Body of pancreas (tissue), 4 donors: ENCODE results near the gene CFDP1. TPM values are rescaled to one million over a fixed set of nuclear protein-coding genes. Genes with fewer than 3 reads are reported as not detected.
A peak's percentile ranks its signal among the peaks of the same experiment; 100 is the strongest.

Experiments used
- ATAC-seq: fragments of 150-250 bp; one replicate; pipeline ENCODE4 v1.9.1; 2016
- DNase-seq, 4 donors: peaks; one replicate each; pipeline ENCODE4 v3.0.0-alpha.2; 2019
- H3K27ac ChIP-seq, 4 donors: fragments of 200-600 bp; sonication (generic); 1 replicate in 3 of 4; 2 replicates in 1 of 4; pipeline versions ENCODE4 v1.5.1 to v1.6.1; 2016 to 2019; ENCODE audit warnings: mild to moderate bottlenecking in 1 of 4, mixed read lengths in 1 of 4, moderate library complexity in 1 of 4
- H3K27me3 ChIP-seq, 2 donors: fragments of 200-600 bp; sonication (generic); one replicate each; pipeline ENCODE4 v1.6.0; 2016; ENCODE audit warnings: mild to moderate bottlenecking in 1 of 2
- H3K36me3 ChIP-seq, 2 donors: fragments of 200-600 bp; sonication (generic); replicated peaks in 1 of 2; 2 replicates each; pipeline ENCODE4 v1.5.1; 2016; ENCODE audit warnings: low read depth in 2 of 2; ENCODE audit not compliant: insufficient read depth in 1 of 2
- H3K4me1 ChIP-seq: fragments of 200-600 bp; sonication (generic); one replicate; pipeline ENCODE4 v1.6.0; 2016
- H3K4me3 ChIP-seq, 2 donors: fragments of 200-600 bp; sonication (generic); 1 replicate in 1 of 2; 2 replicates in 1 of 2; pipeline ENCODE4 v1.5.1; 2016 to 2019
- H3K9me3 ChIP-seq, 3 donors: fragments of 200-600 bp; sonication (generic); 1 replicate in 2 of 3; 2 replicates in 1 of 3; pipeline ENCODE4 v1.5.1; 2016
- POLR2A ChIP-seq, 3 donors: fragments of 450-650 bp; IDR thresholded peaks; one replicate each; pipeline ENCODE4 v1.6.1; 2016; ENCODE audit warnings: antibody characterized with exemption in 3 of 3, mild to moderate bottlenecking in 2 of 3
- WGBS, 2 donors: methylation state at CpG; one replicate each; pipeline ENCODE4 v1.1.5; 2017; 5-methylcytosine and 5-hydroxymethylcytosine counted together
- intact Hi-C: fragments of 100-400 bp; cut with DNase I; formaldehyde crosslinking; loops from one replicate; pipeline ENCODE4 v1.15.1; 2023
- total RNA-seq, 2 donors: library from RNA; depleted of rRNA; stranded (reverse); fragments of >200 nt; gene quantifications; one replicate each; pipeline ENCODE4 v1.1.0, GENCODE V29; 2016
- TF ChIP-seq, protein P1 (sequence below), 7 experiments: fragments of 450-650 bp in 4 of 7; fragments of 200-600 bp in 3 of 7; sonication (generic) in 3 of 7; IDR thresholded peaks; one replicate each; pipeline ENCODE4 v1.5.1; 2016 to 2019; ENCODE audit warnings: antibody characterized with exemption in 7 of 7

CFDP1 gene
- total RNA-seq, 2 donors from 2014 or later, result 34.0 to 65.3 TPM

DNA sequence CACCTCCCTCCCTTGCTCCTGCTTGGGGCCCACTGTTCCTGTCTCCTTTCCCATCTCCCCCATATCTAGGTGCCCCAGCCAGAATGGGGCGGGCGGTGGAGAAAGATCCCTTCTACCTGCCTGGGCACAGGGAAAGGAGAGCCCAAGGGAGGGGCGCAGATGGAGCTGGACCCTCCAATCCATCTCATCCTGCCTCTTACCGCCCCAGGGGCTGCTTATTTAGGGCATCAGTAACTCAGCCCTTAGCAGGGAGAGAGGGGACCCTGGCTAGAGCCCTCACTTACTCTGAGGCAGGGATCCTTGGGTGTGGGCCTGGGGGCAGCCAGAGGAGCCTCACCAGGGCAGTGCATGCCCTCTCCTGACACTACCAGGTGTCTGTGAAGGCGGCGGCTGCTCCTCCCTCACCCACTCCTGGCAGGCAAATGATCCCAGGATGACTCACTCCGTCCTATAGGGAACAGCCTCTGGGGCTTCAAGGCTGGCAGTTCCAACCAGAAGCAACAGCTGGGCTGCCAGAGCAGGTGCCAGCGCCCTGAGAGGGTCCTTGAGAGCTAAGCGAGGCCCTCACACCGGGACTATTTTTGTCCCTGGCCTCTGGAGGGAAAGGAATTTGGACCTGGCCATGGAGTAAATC lies 165.6 kb downstream of the CFDP1 start:
- H3K9me3 ChIP-seq, result no peaks in the 10 kb centered on the region
- H3K27me3 ChIP-seq, result no peaks in the 10 kb centered on the region
- H3K27ac ChIP-seq, result peak overlapping the region; percentile 59 to 75 (median 64)
- peak in 2 of 3 donors; percentile 39 to 46 for TF ChIP-seq POLR2A (IDR thresholded peaks at IDR 0.05)
- TF ChIP-seq, protein P1, sequence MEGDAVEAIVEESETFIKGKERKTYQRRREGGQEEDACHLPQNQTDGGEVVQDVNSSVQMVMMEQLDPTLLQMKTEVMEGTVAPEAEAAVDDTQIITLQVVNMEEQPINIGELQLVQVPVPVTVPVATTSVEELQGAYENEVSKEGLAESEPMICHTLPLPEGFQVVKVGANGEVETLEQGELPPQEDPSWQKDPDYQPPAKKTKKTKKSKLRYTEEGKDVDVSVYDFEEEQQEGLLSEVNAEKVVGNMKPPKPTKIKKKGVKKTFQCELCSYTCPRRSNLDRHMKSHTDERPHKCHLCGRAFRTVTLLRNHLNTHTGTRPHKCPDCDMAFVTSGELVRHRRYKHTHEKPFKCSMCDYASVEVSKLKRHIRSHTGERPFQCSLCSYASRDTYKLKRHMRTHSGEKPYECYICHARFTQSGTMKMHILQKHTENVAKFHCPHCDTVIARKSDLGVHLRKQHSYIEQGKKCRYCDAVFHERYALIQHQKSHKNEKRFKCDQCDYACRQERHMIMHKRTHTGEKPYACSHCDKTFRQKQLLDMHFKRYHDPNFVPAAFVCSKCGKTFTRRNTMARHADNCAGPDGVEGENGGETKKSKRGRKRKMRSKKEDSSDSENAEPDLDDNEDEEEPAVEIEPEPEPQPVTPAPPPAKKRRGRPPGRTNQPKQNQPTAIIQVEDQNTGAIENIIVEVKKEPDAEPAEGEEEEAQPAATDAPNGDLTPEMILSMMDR (IDR thresholded peaks at IDR 0.05), result peak in 1 of 7 experiments; percentile 9
- intact Hi-C loops, result no loop called here
- H3K36me3 ChIP-seq, result no peaks in the 10 kb centered on the region
- no peak overlapping the region for H3K4me3 ChIP-seq
- peak; percentile 76 to 95 (median 89) for DNase-seq
- WGBS, 2 donors, result 51 to 75% methylated on average over 3 to 10 of the region's 10 CpGs
- peak; percentile 65 for ATAC-seq
- peaks cover 48% of the 10 kb centered on the region for H3K4me1 ChIP-seq

DNA sequence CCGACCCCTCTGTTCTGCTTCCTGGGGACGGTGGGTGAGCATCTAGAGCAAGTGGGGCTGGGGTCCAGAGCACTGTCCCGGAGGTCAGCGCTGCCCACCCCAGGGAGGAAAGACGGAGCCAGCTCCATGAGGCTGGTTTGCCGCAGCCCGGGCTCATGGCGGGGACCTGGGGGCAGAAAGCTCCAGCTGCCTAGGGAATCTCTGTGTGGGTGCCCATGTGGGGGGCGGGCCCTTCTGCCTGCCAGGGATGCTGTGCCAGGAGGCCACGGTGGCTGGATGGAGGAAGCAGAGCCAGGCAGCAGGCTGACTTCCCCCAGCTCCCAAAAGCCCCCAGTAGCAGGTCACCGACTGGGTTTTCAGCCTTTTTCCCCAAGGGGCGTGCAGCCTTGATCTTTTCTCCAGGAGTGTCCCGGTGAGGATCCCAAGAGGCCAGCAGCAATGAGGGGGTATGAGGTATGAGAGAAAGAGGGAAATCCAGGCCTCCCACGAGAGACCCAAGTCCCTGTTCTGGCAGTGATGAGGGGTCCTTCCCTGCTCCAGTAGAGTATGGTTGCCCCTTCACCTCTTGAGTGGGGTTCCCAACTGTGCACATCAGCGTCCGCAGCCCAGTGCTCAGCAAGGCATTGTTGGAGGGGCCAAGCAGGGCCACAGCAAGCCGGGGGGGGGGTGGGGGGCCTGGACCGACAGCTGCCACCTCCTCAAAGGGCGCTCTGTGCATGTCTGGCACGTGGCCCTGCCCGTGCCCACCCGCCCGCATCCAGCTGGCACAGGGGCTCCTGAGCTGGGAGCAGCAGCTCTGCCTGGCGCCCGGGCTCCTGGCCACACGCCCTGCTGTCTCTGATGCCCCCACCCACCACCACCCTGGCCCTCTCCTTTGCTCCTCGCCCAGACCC lies 166.3 kb downstream of the CFDP1 start:
- Histone ChIP-seq H3K4me1 (peaks cover 55% of the 10 kb centered on the region), H3K9me3 (no peaks in the 10 kb centered on the region), H3K4me3 (peak overlapping the region in 1 of 2 donors; percentile 14), H3K27ac (peak overlapping the region; percentile 59 to 93 (median 86)), H3K27me3 (no peaks in the 10 kb centered on the region), H3K36me3 (no peaks in the 10 kb centered on the region)
- intact Hi-C loops, result no loop called here
- WGBS, 2 donors, result 84 to 87% methylated on average over 18 to 25 of the region's 27 CpGs
- no peak for ATAC-seq
- DNase-seq, result peak in 1 of 4 donors; percentile 23
- TF ChIP-seq, protein P1 (IDR thresholded peaks at IDR 0.05), result no peak
- no peak for TF ChIP-seq POLR2A (IDR thresholded peaks at IDR 0.05)

DNA sequence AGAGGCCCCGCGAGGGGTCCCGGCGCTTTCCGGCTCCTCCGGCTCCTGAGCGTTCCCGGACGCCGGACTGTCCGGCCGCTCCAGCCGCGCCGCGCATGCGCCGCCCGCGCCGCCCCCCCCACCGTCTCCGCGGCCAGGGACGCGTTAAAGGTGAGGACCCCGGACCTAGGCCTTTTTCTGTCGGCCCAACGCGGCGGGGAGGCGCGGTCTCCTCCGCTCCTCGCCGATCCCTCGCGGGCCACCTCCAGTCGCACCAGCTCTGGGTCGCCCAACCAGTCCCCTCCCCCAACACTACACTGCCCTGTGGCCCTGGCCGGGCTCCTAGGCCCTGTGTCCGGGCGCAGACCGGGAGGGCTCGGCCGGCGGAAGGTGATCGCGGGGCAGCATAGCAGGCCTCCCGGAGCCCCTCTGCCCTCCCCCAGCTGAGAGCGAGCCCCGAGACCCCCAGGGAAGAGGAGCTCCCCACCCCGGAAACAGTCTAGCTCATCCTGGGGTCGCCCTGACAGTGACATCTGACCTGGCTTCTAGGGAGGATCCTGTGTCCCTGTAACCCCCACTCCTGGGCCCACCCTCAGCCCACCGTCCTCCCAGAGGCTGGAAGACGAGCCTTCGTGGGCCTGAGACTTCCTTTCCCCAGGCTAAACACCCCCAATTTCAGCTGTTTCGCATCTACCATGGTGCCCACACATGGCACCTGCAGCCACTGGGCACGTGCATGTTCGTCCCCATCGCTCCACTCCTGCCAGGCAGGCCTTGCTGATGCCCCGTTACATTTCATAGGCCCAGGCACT lies 167.2 kb downstream of the CFDP1 start:
- H3K9me3 ChIP-seq, result no peaks in the 10 kb centered on the region
- peak; percentile 77 for ATAC-seq
- WGBS, 2 donors, result 11 to 15% methylated on average over 15 to 58 of the region's 62 CpGs

More for the DNA sequence above, 167.2 kb downstream of the CFDP1 start:
- intact Hi-C loops, result no loop called here
- H3K4me3 ChIP-seq, result peak overlapping the region; percentile 14 to 89
- no peaks in the 10 kb centered on the region for H3K36me3 ChIP-seq
- H3K4me1 ChIP-seq, result peaks cover 64% of the 10 kb centered on the region
- DNase-seq, result peak; percentile 80 to 90 (median 82)
- peak; percentile 33 to 48 (median 33) for TF ChIP-seq POLR2A (IDR thresholded peaks at IDR 0.05)
- TF ChIP-seq, protein P1 (IDR thresholded peaks at IDR 0.05), result peak in 1 of 7 experiments; percentile 0
- H3K27me3 ChIP-seq, result no peaks in the 10 kb centered on the region
- H3K27ac ChIP-seq, result peak overlapping the region; percentile 86 to 93 (median 89)
